Measurements from ENCODE around the gene COL4A1. TPM values are rescaled to one million over a fixed set of nuclear protein-coding genes. Genes with fewer than 3 reads are reported as not detected.

The COL4A1 gene
- total RNA-seq, 1 experiment from 2014 or later, result 4.8 TPM

- POLR2A ChIA-PET, result no interaction called here
- CTCF ChIA-PET, result no interaction called here
- no peak for DNase-seq
- peaks cover 7% of the 10 kb centered on the region for H3K9me3 Mint-ChIP-seq (ENCODE audit: unreplicated experiment)
- H3K4me1 ChIP-seq, result no peaks in the 10 kb centered on the region
- TF ChIP-seq, protein P1, sequence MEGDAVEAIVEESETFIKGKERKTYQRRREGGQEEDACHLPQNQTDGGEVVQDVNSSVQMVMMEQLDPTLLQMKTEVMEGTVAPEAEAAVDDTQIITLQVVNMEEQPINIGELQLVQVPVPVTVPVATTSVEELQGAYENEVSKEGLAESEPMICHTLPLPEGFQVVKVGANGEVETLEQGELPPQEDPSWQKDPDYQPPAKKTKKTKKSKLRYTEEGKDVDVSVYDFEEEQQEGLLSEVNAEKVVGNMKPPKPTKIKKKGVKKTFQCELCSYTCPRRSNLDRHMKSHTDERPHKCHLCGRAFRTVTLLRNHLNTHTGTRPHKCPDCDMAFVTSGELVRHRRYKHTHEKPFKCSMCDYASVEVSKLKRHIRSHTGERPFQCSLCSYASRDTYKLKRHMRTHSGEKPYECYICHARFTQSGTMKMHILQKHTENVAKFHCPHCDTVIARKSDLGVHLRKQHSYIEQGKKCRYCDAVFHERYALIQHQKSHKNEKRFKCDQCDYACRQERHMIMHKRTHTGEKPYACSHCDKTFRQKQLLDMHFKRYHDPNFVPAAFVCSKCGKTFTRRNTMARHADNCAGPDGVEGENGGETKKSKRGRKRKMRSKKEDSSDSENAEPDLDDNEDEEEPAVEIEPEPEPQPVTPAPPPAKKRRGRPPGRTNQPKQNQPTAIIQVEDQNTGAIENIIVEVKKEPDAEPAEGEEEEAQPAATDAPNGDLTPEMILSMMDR (IDR thresholded peaks at IDR 0.05; ENCODE audit: insufficient read depth in 1 of 2, low read depth in 1 of 2, low read length in 1 of 2, severe bottlenecking in 1 of 2, unreplicated experiment in 1 of 2), result no peak
- intact Hi-C loops (cut with micrococcal nuclease; ENCODE audit: unreplicated experiment), result no loop called here
- peaks cover 3% of the 10 kb centered on the region for H3K27me3 Mint-ChIP-seq (ENCODE audit: insufficient read depth, unreplicated experiment)
- no peak overlapping the region for H3K27ac Mint-ChIP-seq (ENCODE audit: unreplicated experiment)
- H3K36me3 Mint-ChIP-seq (ENCODE audit: insufficient read depth, unreplicated experiment), result no peaks in the 10 kb centered on the region
- H3K27me3 ChIP-seq (replicated peaks; ENCODE audit: control insufficient read depth, insufficient read depth, low read length), result no peaks in the 10 kb centered on the region
- no peaks in the 10 kb centered on the region for H3K9me3 ChIP-seq
- peaks cover 7% of the 10 kb centered on the region for H3K4me1 Mint-ChIP-seq (ENCODE audit: low read depth, unreplicated experiment)
- BruUV-seq (replicated peaks), result no TSS peak
- no peak overlapping the region for H3K4me3 Mint-ChIP-seq (ENCODE audit: unreplicated experiment)
- H3K4me3 ChIP-seq (ENCODE audit: low read depth, low read length), result no peak overlapping the region
- no peaks in the 10 kb centered on the region for H3K36me3 ChIP-seq (ENCODE audit: control insufficient read depth, insufficient read depth, low read length)
Measured at GRCh38 chr13:110125157-110125556, 181.8 kb downstream of the COL4A1 start.

GRCh38 chr13:110124201-110124940 is 182.6 kb downstream of the COL4A1 start:
- POLR2A ChIA-PET, result no interaction called here

GRCh38 chr13:110123041-110123809 is 183.7 kb downstream of the COL4A1 start:
- Histone ChIP-seq H3K4me1 (no peaks in the 10 kb centered on the region), H3K27me3 (replicated peaks; ENCODE audit: control insufficient read depth, insufficient read depth, low read length) (no peaks in the 10 kb centered on the region), H3K4me3 (ENCODE audit: low read depth, low read length) (no peak overlapping the region), H3K36me3 (ENCODE audit: control insufficient read depth, insufficient read depth, low read length) (no peaks in the 10 kb centered on the region), H3K9me3 (no peaks in the 10 kb centered on the region)
- ChIA-PET CTCF (no interaction called here), POLR2A (no interaction called here)
- no peak for DNase-seq
- TF ChIP-seq, protein P1 (IDR thresholded peaks at IDR 0.05; ENCODE audit: insufficient read depth in 1 of 2, low read depth in 1 of 2, low read length in 1 of 2, severe bottlenecking in 1 of 2, unreplicated experiment in 1 of 2), result no peak
- Mint-ChIP-seq H3K27me3 (ENCODE audit: insufficient read depth, unreplicated experiment) (no peaks in the 10 kb centered on the region), H3K27ac (ENCODE audit: unreplicated experiment) (no peak overlapping the region), H3K9me3 (ENCODE audit: unreplicated experiment) (no peaks in the 10 kb centered on the region), H3K4me3 (ENCODE audit: unreplicated experiment) (no peak overlapping the region), H3K4me1 (ENCODE audit: low read depth, unreplicated experiment) (peaks cover 7% of the 10 kb centered on the region), H3K36me3 (ENCODE audit: insufficient read depth, unreplicated experiment) (no peaks in the 10 kb centered on the region)
- no TSS peak for BruUV-seq (replicated peaks)
- intact Hi-C loops (cut with micrococcal nuclease; ENCODE audit: unreplicated experiment), result no loop called here

More at GRCh38 chr13:110124201-110124940, 182.6 kb downstream of the COL4A1 start:
- no peaks in the 10 kb centered on the region for H3K36me3 Mint-ChIP-seq (ENCODE audit: insufficient read depth, unreplicated experiment)
- no peaks in the 10 kb centered on the region for H3K36me3 ChIP-seq (ENCODE audit: control insufficient read depth, insufficient read depth, low read length)
- H3K4me1 Mint-ChIP-seq (ENCODE audit: low read depth, unreplicated experiment), result peaks cover 7% of the 10 kb centered on the region
- no peak overlapping the region for H3K4me3 ChIP-seq (ENCODE audit: low read depth, low read length)
- H3K27ac Mint-ChIP-seq (ENCODE audit: unreplicated experiment), result no peak overlapping the region
- H3K4me3 Mint-ChIP-seq (ENCODE audit: unreplicated experiment), result no peak overlapping the region
- H3K4me1 ChIP-seq, result no peaks in the 10 kb centered on the region
- no peaks in the 10 kb centered on the region for H3K27me3 ChIP-seq (replicated peaks; ENCODE audit: control insufficient read depth, insufficient read depth, low read length)
- intact Hi-C loops (cut with micrococcal nuclease; ENCODE audit: unreplicated experiment), result no loop called here
- TF ChIP-seq, protein P1 (IDR thresholded peaks at IDR 0.05; ENCODE audit: insufficient read depth in 1 of 2, low read depth in 1 of 2, low read length in 1 of 2, severe bottlenecking in 1 of 2, unreplicated experiment in 1 of 2), result no peak
- no peaks in the 10 kb centered on the region for H3K9me3 ChIP-seq
- CTCF ChIA-PET, result no interaction called here
- H3K9me3 Mint-ChIP-seq (ENCODE audit: unreplicated experiment), result no peaks in the 10 kb centered on the region
- no peaks in the 10 kb centered on the region for H3K27me3 Mint-ChIP-seq (ENCODE audit: insufficient read depth, unreplicated experiment)
- no TSS peak for BruUV-seq (replicated peaks)
- no peak for DNase-seq
